ENCODE measurements around the gene MTRR.

GRCh38 chr5:7907612-7908011 lies 38.7 kb downstream of the MTRR start:
- no peak for TF ChIP-seq CTCF (IDR thresholded peaks at IDR 0.05)
- TF ChIP-seq POLR2A (IDR thresholded peaks at IDR 0.05): no peak

Measured in adrenal gland (tissue), 5 donors.